Caco-2 (cell line): ENCODE measurements around the gene CCDC190. TPM values are rescaled to one million over a fixed set of nuclear protein-coding genes. Genes with fewer than 3 reads are reported as not detected.
"Not testable (repeated sequence)": the region's sequence is repeated elsewhere in the genome, so short reads cannot be mapped to it uniquely, and the experiment has no call there.

Source experiments
- BruUV-seq: library from RNA; stranded (reverse); fragments of 400-500 nt; replicated peaks from 2 replicates; lab custom pipeline; 2021; lab: Mats Ljungman, UMichigan
- CTCF ChIA-PET: fragments of 300-600 bp; sonication (Branson Sonifier 250); formaldehyde crosslinking; loops from one replicate; lab custom pipeline; 2022; ENCODE audit warnings: antibody characterized with exemption; lab: Charles Lee
- POLR2A ChIA-PET: fragments of 300-600 bp; sonication (Branson Sonifier 250); formaldehyde crosslinking; loops from one replicate; lab custom pipeline; 2022; ENCODE audit warnings: antibody characterized with exemption; lab: Charles Lee
- DNase-seq, 2 experiments: peaks; one replicate each; pipeline versions ENCODE4 v3.0.0 to v3.0.0-alpha.2; 2020 to 2022
- H3K27me3 ChIP-seq: replicated peaks from 2 replicates; pipeline ENCODE4 v1.6.0; 2011; ENCODE audit warnings: low read length; ENCODE audit not compliant: control insufficient read depth, insufficient read depth
- H3K36me3 ChIP-seq: 2 replicates; pipeline ENCODE4 v1.5.1; 2011; ENCODE audit warnings: low read length; ENCODE audit not compliant: control insufficient read depth, insufficient read depth
- H3K4me1 ChIP-seq: fragments of 250-450 bp; sonication (Bioruptor Pico); 2 replicates; pipeline ENCODE4 v1.5.1; 2020; ENCODE audit warnings: mild to moderate bottlenecking
- H3K4me3 ChIP-seq: 2 replicates; pipeline ENCODE4 v1.5.1; 2011; ENCODE audit warnings: low read depth, mild to moderate bottlenecking, control low read depth, low read length
- H3K9me3 ChIP-seq: fragments of 250-450 bp; sonication (Bioruptor Pico); 2 replicates; pipeline ENCODE4 v1.5.1; 2020; ENCODE audit warnings: mild to moderate bottlenecking, moderate library complexity
- H3K27ac Mint-ChIP-seq: one replicate; pipeline ENCODE4 v1.8.0; 2022; ENCODE audit warnings: mixed read lengths; ENCODE audit not compliant: unreplicated experiment
- H3K27me3 Mint-ChIP-seq: one replicate; pipeline ENCODE4 v1.8.0; 2022; ENCODE audit warnings: mixed read lengths; ENCODE audit not compliant: insufficient read depth, unreplicated experiment
- H3K36me3 Mint-ChIP-seq: one replicate; pipeline ENCODE4 v1.8.0; 2022; ENCODE audit warnings: mild to moderate bottlenecking, mixed read lengths; ENCODE audit not compliant: insufficient read depth, unreplicated experiment
- H3K4me1 Mint-ChIP-seq: one replicate; pipeline ENCODE4 v1.8.0; 2022; ENCODE audit warnings: low read depth, mixed read lengths; ENCODE audit not compliant: unreplicated experiment
- H3K4me3 Mint-ChIP-seq: one replicate; pipeline ENCODE4 v1.8.0; 2022; ENCODE audit warnings: mild to moderate bottlenecking, moderate library complexity, mixed read lengths; ENCODE audit not compliant: unreplicated experiment
- H3K9me3 Mint-ChIP-seq: one replicate; pipeline ENCODE4 v1.8.0; 2022; ENCODE audit warnings: mixed read lengths; ENCODE audit not compliant: unreplicated experiment
- intact Hi-C: fragments of 100-400 bp; cut with micrococcal nuclease; formaldehyde crosslinking; loops from one replicate; pipeline ENCODE4 v1.10.0; 2022; ENCODE audit not compliant: unreplicated experiment
- total RNA-seq: library from RNA; stranded (reverse); gene quantifications from 2 replicates; pipeline ENCODE4 v1.2.3, GENCODE V29; 2022

Gene CCDC190
- total RNA-seq, 1 experiment from 2014 or later, result not detected

DNA sequence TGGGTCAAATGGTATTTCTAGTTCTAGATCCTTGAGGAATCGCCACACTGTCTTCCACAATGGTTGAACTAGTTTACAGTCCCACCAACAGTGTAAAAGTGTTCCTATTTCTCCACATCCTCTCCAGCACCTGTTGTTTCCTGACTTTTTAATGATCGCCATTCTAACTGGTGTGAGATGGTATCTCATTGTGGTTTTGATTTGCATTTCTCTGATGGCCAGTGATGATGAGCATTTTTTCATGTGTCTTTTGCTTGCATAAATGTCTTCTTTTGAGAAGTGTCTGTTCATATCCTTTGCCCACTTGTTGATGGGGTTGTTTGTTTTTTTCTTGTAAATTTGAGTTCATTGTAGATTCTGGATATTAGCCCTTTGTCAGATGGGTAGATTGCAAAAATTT, 53.5 kb downstream of the CCDC190 start:
- H3K27me3 ChIP-seq, POLR2A ChIA-PET, H3K27me3 Mint-ChIP-seq, H3K9me3 ChIP-seq, H3K4me3 ChIP-seq, CTCF ChIA-PET, H3K27ac Mint-ChIP-seq, DNase-seq, H3K4me1 ChIP-seq, H3K4me1 Mint-ChIP-seq, H3K9me3 Mint-ChIP-seq, H3K4me3 Mint-ChIP-seq, intact Hi-C loops, BruUV-seq, H3K36me3 ChIP-seq: not testable (repeated sequence)
- peaks cover 24% of the 10 kb centered on the region for H3K36me3 Mint-ChIP-seq

Other genes starting within 250 kb of the CCDC190 start
- 0.65 and 0.73 TPM in 2 replicates for gene DDR2, start 228.7 kb downstream of the CCDC190 start, total RNA-seq
- gene HSD17B7, start 70.5 kb downstream of the CCDC190 start, total RNA-seq, result 31.9 and 35.9 TPM in 2 replicates
- gene RGS4, start 208.2 kb upstream of the CCDC190 start, total RNA-seq, result 0.23 and 1.4 TPM in 2 replicates